ENCODE measurements around the gene EPS8L3. TPM values are rescaled to one million over a fixed set of nuclear protein-coding genes. Genes with fewer than 3 reads are reported as not detected.

Gene EPS8L3
- total and polyA plus RNA-seq, 2 donors (not counting 3 experiments of a cell fraction or from before 2014, with no cell fraction given) = not detected

DNA sequence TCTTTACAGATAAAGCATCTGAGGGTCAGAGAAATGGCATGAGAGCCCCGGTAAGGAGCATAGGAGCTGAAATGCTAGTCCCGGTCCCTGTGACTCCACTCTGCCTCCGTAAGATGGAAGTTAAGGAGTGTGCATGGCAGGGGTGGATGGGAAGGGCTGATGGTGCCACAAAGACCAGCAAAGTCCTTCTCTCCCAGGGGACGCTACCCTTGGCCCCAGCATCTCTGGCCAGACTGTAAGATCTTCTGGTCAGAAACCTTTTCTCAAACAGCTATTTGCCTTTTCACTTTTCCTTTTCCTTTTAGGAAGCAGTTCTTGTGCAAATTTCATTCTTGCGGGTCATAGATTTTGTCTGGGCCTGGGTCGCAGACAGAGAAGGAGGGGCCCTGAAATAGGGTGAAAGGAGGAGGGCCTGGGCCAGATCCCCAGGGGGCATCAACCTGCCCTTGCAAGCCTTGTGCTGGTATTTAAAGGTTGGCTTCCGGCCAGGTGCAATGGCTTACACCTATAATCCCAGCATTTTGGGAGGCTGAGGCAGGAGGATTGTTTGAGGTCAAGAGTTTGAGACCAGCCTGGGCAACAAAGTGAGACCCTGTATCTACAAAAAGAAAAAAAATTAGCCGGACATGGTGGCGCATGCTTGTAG lies 14.4 kb upstream of the EPS8L3 start:
- BruUV-seq (replicated peaks) = no TSS peak
- Histone ChIP-seq H2AFZ (ENCODE audit: low read depth, low read length) (no peak overlapping the region), H3K4me2 (ENCODE audit: insufficient read depth, low read length) (no peak overlapping the region), H3K9ac (replicated peaks; ENCODE audit: extremely low read depth, insufficient read depth, low read length) (no peak overlapping the region), H3K27ac (ENCODE audit: insufficient read depth, low read depth, low read length) (no peak overlapping the region), H3K4me1 (ENCODE audit: control insufficient read depth, extremely low read depth, insufficient read depth, low read length) (peaks cover 3% of the 10 kb centered on the region), H3K79me2 (ENCODE audit: control insufficient read depth, insufficient read depth, low read length) (no peaks in the 10 kb centered on the region), H3K9me1 (replicated peaks; ENCODE audit: control insufficient read depth, extremely low read depth, insufficient read depth, low read length) (no peaks in the 10 kb centered on the region), H3K4me3 (replicated peaks in 1 of 3; ENCODE audit: insufficient read depth in 1 of 3, low read depth in 1 of 3, low read length in 3 of 3) (no peak overlapping the region), H3K36me3 (ENCODE audit: control insufficient read depth in 2 of 2, extremely low read depth in 1 of 2, insufficient read depth in 2 of 2, low read length in 2 of 2) (no peaks in the 10 kb centered on the region), H3K27me3 (ENCODE audit: control insufficient read depth in 2 of 2, insufficient read depth in 2 of 2, low read length in 2 of 2) (peaks cover 0 to 4% of the 10 kb centered on the region in 2 experiments), H3K9me3 (replicated peaks; ENCODE audit: control insufficient read depth, insufficient read depth, low read length) (no peaks in the 10 kb centered on the region), H4K20me1 (replicated peaks; ENCODE audit: control insufficient read depth, extremely low read depth, insufficient read depth, low read length) (no peaks in the 10 kb centered on the region)
- POLR2A ChIA-PET = no interaction called here
- CTCF ChIA-PET = interaction anchor here (1.1 to 17.2 kb wide), 8 partner anchors 11 to 252 kb away, joined by 3 to 807 read pairs (median 32); partner anchors contain the start of gene AHCYL1
- no peak for TF ChIP-seq POLR2AphosphoS5 (IDR thresholded peaks at IDR 0.05; ENCODE audit: insufficient read depth, low read depth, low read length)
- no peak for TF ChIP-seq JUN (IDR thresholded peaks at IDR 0.05; ENCODE audit: borderline replicate concordance, insufficient read depth, insufficient read length, low read depth)
- no peak for TF ChIP-seq MYC (IDR thresholded peaks at IDR 0.05; ENCODE audit: low read depth, low read length)
- TF ChIP-seq, protein P1, sequence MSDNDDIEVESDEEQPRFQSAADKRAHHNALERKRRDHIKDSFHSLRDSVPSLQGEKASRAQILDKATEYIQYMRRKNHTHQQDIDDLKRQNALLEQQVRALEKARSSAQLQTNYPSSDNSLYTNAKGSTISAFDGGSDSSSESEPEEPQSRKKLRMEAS (IDR thresholded peaks at IDR 0.05; ENCODE audit: insufficient read depth, insufficient read length) = no peak
- TF ChIP-seq GATA2 (IDR thresholded peaks at IDR 0.05; ENCODE audit: insufficient read depth, insufficient read length, low read depth, low read length) = no peak
- no peak for TF ChIP-seq EZH2 (IDR thresholded peaks at IDR 0.05; ENCODE audit: borderline replicate concordance, low read depth, low read length, severe bottlenecking)
- TF ChIP-seq FOS (IDR thresholded peaks at IDR 0.05; ENCODE audit: borderline replicate concordance, insufficient read depth, low read length) = no peak
- TF ChIP-seq POLR2A (IDR thresholded peaks at IDR 0.05; ENCODE audit: low read depth, low read length) = no peak
- TF ChIP-seq, protein P2, sequence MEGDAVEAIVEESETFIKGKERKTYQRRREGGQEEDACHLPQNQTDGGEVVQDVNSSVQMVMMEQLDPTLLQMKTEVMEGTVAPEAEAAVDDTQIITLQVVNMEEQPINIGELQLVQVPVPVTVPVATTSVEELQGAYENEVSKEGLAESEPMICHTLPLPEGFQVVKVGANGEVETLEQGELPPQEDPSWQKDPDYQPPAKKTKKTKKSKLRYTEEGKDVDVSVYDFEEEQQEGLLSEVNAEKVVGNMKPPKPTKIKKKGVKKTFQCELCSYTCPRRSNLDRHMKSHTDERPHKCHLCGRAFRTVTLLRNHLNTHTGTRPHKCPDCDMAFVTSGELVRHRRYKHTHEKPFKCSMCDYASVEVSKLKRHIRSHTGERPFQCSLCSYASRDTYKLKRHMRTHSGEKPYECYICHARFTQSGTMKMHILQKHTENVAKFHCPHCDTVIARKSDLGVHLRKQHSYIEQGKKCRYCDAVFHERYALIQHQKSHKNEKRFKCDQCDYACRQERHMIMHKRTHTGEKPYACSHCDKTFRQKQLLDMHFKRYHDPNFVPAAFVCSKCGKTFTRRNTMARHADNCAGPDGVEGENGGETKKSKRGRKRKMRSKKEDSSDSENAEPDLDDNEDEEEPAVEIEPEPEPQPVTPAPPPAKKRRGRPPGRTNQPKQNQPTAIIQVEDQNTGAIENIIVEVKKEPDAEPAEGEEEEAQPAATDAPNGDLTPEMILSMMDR (IDR thresholded peaks at IDR 0.05; ENCODE audit: extremely low read depth in 1 of 2, insufficient read depth in 1 of 2, low read depth in 1 of 2, low read length in 2 of 2) = no peak
- DNase-seq (ENCODE audit: low read depth, low spot score) = no peak
- dilution Hi-C loops (cut with MboI; ENCODE audit: extremely low pct_ligation_motif_present, low sequenced_read_pairs) (loop anchor here (25.0 kb wide), 1 partner anchor 234 kb away; no protein-coding TSS in a partner anchor), intact Hi-C loops (cut with micrococcal nuclease) (loop anchor here (1.0 to 2.0 kb wide), 3 partner anchors 133 to 233 kb away; partner anchors contain the start of genes AHCYL1 and CSF1)
- no peak for FAIRE-seq

All from endothelial cell of umbilical vein (primary cell).